T-helper 1 cell treated with Interleukin-12 subunit alpha and Interleukin-12 subunit beta and Interleukin-4 antibody, amounts not matched to agents 30 μg/mL and 1 μg/mL, for 36 hours (primary cell): ENCODE data around the gene NCBP3.
"Not testable (repeated sequence)": the region's sequence is repeated elsewhere in the genome, so short reads cannot be mapped to it uniquely, and the experiment has no call there.

ENCODE experiments used
- H3K27ac Mint-ChIP-seq: one replicate; pipeline ENCODE4 v1.8.0; 2021; ENCODE audit warnings: mild to moderate bottlenecking, mixed read lengths
- H3K27me3 Mint-ChIP-seq: one replicate; pipeline ENCODE4 v1.8.0; 2021; ENCODE audit warnings: low read depth, mixed read lengths
- H3K36me3 Mint-ChIP-seq: one replicate; pipeline ENCODE4 v1.8.0; 2021; ENCODE audit warnings: low read depth, mixed read lengths
- H3K4me1 Mint-ChIP-seq: one replicate; pipeline ENCODE4 v1.8.0; 2021; ENCODE audit warnings: low read depth, mixed read lengths
- H3K4me3 Mint-ChIP-seq: one replicate; pipeline ENCODE4 v1.8.0; 2021; ENCODE audit warnings: mild to moderate bottlenecking, moderate library complexity, mixed read lengths
- H3K9me3 Mint-ChIP-seq: one replicate; pipeline ENCODE4 v1.8.0; 2021; ENCODE audit warnings: mixed read lengths

The NCBP3 gene

DNA sequence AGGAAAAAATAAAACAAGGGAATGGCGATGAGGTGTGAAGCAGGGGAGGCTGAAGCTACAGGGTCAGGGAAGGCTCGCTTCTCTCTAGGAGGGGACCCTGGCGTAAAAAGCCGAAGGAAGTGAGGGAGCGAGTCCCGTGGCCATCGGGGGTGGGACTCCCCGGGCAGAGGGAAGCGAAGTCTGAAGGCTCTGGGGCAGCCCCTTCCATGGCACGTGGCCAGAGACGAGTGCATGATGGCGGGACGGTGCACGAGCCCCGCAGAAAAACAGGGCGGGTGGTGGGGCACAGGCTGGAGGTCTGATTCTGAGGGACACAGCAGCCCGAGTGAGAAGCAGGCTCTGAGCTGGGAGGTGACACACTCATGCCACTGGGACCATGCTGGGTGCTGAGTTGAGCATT lies 21.1 kb upstream of the NCBP3 start:
- H3K36me3 Mint-ChIP-seq, result no peaks in the 10 kb centered on the region
- no peak overlapping the region for H3K27ac Mint-ChIP-seq
- peaks cover 4% of the 10 kb centered on the region for H3K4me1 Mint-ChIP-seq
- H3K27me3 Mint-ChIP-seq, result no peaks in the 10 kb centered on the region
- H3K4me3 Mint-ChIP-seq, result no peak overlapping the region
- no peaks in the 10 kb centered on the region for H3K9me3 Mint-ChIP-seq

- no peaks in the 10 kb centered on the region for H3K27me3 Mint-ChIP-seq
- H3K36me3 Mint-ChIP-seq, result no peaks in the 10 kb centered on the region
Measured at GRCh38 chr17:3866276-3866675, 20.2 kb upstream of the NCBP3 start.

DNA sequence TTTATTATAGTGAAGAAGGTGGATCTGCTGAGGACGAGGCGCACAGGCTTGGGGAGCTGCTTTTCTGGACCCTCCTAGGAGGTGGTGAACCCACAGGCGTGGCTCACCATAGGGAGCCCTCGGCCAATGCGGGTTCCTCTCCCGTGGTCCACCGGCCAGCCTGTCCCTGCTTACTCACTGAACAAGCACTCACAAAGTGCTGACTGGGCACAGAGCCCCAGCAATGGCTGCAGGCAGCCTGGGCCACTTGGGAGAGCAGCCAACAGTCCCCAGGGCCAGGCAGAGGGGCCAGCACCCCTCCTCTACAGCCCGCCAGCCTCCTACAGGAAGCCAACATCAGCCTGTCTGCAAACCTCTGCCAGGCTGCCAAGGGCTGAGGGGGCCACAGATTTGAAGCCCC lies 19.1 kb upstream of the NCBP3 start:
- H3K27ac Mint-ChIP-seq, result no peak overlapping the region
- H3K4me1 Mint-ChIP-seq, result no peaks in the 10 kb centered on the region
- H3K4me3 Mint-ChIP-seq, result no peak overlapping the region
- H3K27me3 Mint-ChIP-seq, result no peaks in the 10 kb centered on the region
- no peaks in the 10 kb centered on the region for H3K36me3 Mint-ChIP-seq
- no peaks in the 10 kb centered on the region for H3K9me3 Mint-ChIP-seq

More at GRCh38 chr17:3866276-3866675, 20.2 kb upstream of the NCBP3 start:
- H3K4me1 Mint-ChIP-seq, result peaks cover 4% of the 10 kb centered on the region
- H3K4me3 Mint-ChIP-seq, result no peak overlapping the region
- H3K9me3 Mint-ChIP-seq, result no peaks in the 10 kb centered on the region
- no peak overlapping the region for H3K27ac Mint-ChIP-seq

- Mint-ChIP-seq H3K4me1 (no peaks in the 10 kb centered on the region), H3K27me3 (no peaks in the 10 kb centered on the region)
Measured at GRCh38 chr17:3864534-3864933, 18.5 kb upstream of the NCBP3 start.

GRCh38 chr17:3861761-3862681 lies 16.0 kb upstream of the NCBP3 start:
- H3K36me3 Mint-ChIP-seq, result no peaks in the 10 kb centered on the region
- no peaks in the 10 kb centered on the region for H3K27me3 Mint-ChIP-seq
- H3K4me1 Mint-ChIP-seq, result no peaks in the 10 kb centered on the region
- H3K27ac Mint-ChIP-seq, result no peak overlapping the region
- H3K9me3 Mint-ChIP-seq, result no peaks in the 10 kb centered on the region
- no peak overlapping the region for H3K4me3 Mint-ChIP-seq

More at GRCh38 chr17:3864534-3864933, 18.5 kb upstream of the NCBP3 start:
- no peak overlapping the region for H3K27ac Mint-ChIP-seq
- H3K4me3 Mint-ChIP-seq, result no peak overlapping the region
- H3K36me3 Mint-ChIP-seq, result no peaks in the 10 kb centered on the region
- H3K9me3 Mint-ChIP-seq, result no peaks in the 10 kb centered on the region

GRCh38 chr17:3860939-3861700 lies 15.1 kb upstream of the NCBP3 start:
- no peaks in the 10 kb centered on the region for H3K9me3 Mint-ChIP-seq
- no peaks in the 10 kb centered on the region for H3K36me3 Mint-ChIP-seq
- H3K4me1 Mint-ChIP-seq, result no peaks in the 10 kb centered on the region
- H3K27me3 Mint-ChIP-seq, result no peaks in the 10 kb centered on the region
- H3K27ac Mint-ChIP-seq, result no peak overlapping the region
- H3K4me3 Mint-ChIP-seq, result no peak overlapping the region

DNA sequence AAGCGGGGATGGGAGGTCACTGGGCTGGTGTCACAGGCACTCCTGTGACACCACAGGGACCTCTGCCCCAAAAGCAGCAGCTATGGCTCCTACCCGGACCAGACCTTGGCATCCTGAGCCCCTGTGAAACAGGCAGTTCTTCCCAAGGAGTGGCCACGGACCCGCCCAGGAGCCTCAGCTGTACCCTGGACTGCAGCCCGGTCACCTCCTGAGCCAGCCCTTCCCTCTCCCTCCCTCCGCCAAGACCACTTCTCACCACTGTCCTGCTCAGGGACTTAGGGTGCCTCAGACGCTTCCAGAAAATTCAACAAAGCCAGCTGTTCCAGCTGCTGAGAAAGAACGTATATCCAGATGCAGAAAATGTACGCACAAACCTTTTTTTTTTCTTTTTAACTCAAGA lies 13.9 kb upstream of the NCBP3 start:
- Mint-ChIP-seq H3K4me3 (no peak overlapping the region), H3K4me1 (no peaks in the 10 kb centered on the region), H3K36me3 (no peaks in the 10 kb centered on the region), H3K9me3 (no peaks in the 10 kb centered on the region), H3K27me3 (no peaks in the 10 kb centered on the region), H3K27ac (no peak overlapping the region)

- Mint-ChIP-seq H3K36me3 (no peaks in the 10 kb centered on the region), H3K4me1 (no peaks in the 10 kb centered on the region), H3K27ac (no peak overlapping the region), H3K27me3 (no peaks in the 10 kb centered on the region), H3K4me3 (no peak overlapping the region), H3K9me3 (no peaks in the 10 kb centered on the region)
Measured at GRCh38 chr17:3857261-3858105, 11.4 kb upstream of the NCBP3 start.

- peaks cover 21% of the 10 kb centered on the region for H3K27me3 Mint-ChIP-seq
- not testable (repeated sequence) for H3K4me1 Mint-ChIP-seq, H3K4me3 Mint-ChIP-seq, H3K9me3 Mint-ChIP-seq, H3K36me3 Mint-ChIP-seq, H3K27ac Mint-ChIP-seq
Measured at GRCh38 chr17:3854204-3854603, 8.2 kb upstream of the NCBP3 start.

DNA sequence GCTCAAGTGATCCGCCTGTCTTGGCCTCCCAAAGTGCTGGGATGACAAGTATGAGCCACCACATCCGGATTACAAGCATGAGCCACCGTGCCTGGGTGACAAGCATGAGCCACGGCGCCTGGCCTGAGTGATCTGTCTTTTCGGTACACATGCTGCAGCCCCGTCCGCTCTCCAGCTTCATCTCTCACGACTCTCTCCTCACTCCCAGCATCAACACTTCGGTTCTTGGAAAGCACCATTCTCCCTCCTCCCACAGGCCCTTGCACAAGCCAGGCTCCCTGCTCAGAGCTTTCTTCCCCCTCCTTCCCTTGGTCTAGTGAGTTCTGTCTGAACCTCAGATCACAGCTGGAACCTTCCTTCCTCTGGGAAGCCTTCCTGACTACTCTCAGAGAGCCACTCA lies 6.5 kb upstream of the NCBP3 start:
- no peak overlapping the region for H3K4me3 Mint-ChIP-seq
- no peaks in the 10 kb centered on the region for H3K9me3 Mint-ChIP-seq
- no peak overlapping the region for H3K27ac Mint-ChIP-seq
- peaks cover 21% of the 10 kb centered on the region for H3K27me3 Mint-ChIP-seq
- no peaks in the 10 kb centered on the region for H3K36me3 Mint-ChIP-seq
- no peaks in the 10 kb centered on the region for H3K4me1 Mint-ChIP-seq

DNA sequence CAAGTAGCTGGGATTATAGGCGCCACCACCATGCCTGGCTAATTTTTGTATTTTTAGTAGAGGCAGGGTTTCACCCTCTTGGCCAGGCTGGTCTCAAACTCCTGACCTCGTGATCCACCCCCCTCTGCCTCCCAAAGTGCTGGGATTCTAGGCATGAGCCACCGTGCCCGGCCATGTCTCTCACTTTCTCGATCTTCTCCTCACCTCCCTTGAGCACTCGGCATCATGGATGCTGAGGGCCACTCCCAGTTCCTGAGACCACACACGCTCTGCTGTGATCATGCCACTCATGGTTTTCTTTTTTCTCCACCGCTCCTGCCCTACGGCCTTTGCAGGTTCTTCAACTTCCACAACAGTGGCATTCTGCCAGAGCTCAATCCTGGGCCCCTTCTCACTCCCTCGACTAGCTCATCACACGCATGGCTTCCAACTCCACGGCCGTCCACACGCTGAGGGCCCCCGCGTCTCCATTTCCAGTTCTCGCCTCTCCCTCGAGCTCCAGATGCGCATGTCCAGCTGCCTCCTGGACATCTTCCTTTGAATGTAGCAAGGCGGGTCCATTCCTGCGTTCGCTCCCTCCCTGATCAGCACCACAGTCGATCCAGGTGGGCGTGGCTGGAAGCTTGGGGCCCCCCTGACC lies 5.5 kb upstream of the NCBP3 start:
- Mint-ChIP-seq H3K9me3 (no peaks in the 10 kb centered on the region), H3K27me3 (peaks cover 24% of the 10 kb centered on the region), H3K36me3 (no peaks in the 10 kb centered on the region), H3K27ac (no peak overlapping the region), H3K4me3 (no peak overlapping the region), H3K4me1 (no peaks in the 10 kb centered on the region)

DNA sequence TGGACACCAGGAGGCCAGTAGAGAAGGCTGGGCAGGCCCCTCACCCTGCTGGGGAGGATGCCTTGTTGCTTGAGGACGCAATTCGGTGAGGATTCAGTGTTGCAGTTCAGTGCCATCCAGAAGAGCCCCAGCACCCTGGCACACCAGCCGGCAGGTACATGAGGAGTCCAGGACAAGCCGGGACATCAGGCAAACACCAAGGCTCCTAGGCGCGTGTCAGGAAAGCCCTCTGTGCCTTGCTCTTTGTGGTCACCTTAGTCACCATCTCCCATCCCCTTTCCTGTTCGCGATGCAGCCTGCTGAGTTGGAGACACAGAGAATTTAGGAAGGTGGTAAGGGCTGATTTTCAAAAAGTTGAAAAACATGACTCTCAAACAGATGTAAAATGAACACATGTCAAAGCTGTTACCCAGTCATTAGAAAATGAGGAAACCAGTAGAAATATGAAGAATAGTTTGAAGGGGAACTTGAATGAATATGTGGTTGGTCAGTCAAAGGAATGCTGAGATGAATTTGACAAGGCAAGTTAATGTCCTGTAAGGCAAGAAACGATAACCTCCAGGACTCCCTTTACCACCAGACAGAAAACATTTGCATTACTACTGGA lies 2.3 kb upstream of the NCBP3 start:
- peaks cover 24% of the 10 kb centered on the region for H3K27me3 Mint-ChIP-seq
- H3K4me3 Mint-ChIP-seq, result no peak overlapping the region
- no peak overlapping the region for H3K27ac Mint-ChIP-seq
- peaks cover 7% of the 10 kb centered on the region for H3K36me3 Mint-ChIP-seq
- no peaks in the 10 kb centered on the region for H3K9me3 Mint-ChIP-seq
- peaks cover 17% of the 10 kb centered on the region for H3K4me1 Mint-ChIP-seq

DNA sequence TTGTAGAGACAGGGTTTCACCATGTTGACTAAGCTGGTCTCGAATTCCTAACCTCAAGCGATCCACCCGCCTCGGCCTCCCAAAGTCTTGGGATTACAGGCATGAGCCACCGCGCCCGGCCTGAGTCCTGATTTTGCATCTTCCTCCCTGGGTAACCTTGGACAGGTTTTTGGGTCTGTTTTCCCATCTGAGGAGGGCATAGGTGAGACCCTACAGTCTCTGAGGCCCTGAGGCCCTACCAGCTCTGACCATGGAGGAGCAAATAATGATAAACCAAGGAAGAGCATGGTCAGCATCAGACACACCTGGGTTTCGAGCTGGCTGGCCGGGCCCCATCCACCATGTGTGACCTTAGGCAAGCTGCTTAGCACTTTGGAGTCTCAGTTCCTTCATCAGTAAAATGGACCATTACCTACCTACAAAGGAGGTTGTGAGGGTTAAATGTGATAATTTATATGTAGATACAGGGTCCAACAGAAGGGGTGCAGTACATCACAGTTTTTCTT lies 1.2 kb upstream of the NCBP3 start:
- Mint-ChIP-seq H3K4me3 (no peak overlapping the region), H3K4me1 (peaks cover 17% of the 10 kb centered on the region), H3K27me3 (peaks cover 24% of the 10 kb centered on the region), H3K36me3 (peaks cover 7% of the 10 kb centered on the region), H3K9me3 (no peaks in the 10 kb centered on the region), H3K27ac (peak overlapping the region; percentile 59)
